ENCODE results near the gene RASSF7. TPM values are rescaled to one million over a fixed set of nuclear protein-coding genes. Genes with fewer than 3 reads are reported as not detected.

The RASSF7 gene
- total RNA-seq, 1 donor from 2014 or later = 3.5 TPM

- TF ChIP-seq CTCF (IDR thresholded peaks at IDR 0.05) = peak; percentile 84 to 100 (median 96)
- H3K27me3 ChIP-seq = no peaks in the 10 kb centered on the region
- H3K9me3 ChIP-seq = no peaks in the 10 kb centered on the region
- H3K27ac ChIP-seq = peak overlapping the region; percentile 76 to 80
- H3K36me3 ChIP-seq = peaks cover 0 to 6% of the 10 kb centered on the region in 2 donors
- intact Hi-C loops (cut with DNase I) = loop anchor here (1.0 kb wide), 2 partner anchors 11 to 70 kb away; partner anchors contain the start of gene RNH1
- H3K4me3 ChIP-seq = peak overlapping the region; percentile 11 to 54
- peaks cover 2 to 3% of the 10 kb centered on the region in 2 donors for H3K4me1 ChIP-seq
- peak; percentile 81 to 96 for DNase-seq (ENCODE audit: low spot score in 2 of 2)
Observed at GRCh38 chr11:518463-519202, 42.1 kb upstream of the RASSF7 start.

GRCh38 chr11:520428-521176 is 40.2 kb upstream of the RASSF7 start:
- Histone ChIP-seq H3K27me3 (no peaks in the 10 kb centered on the region), H3K4me1 (peaks cover 2 to 3% of the 10 kb centered on the region in 2 donors), H3K36me3 (no peaks in the 10 kb centered on the region), H3K4me3 (no peak overlapping the region), H3K27ac (no peak overlapping the region), H3K9me3 (no peaks in the 10 kb centered on the region)
- intact Hi-C loops (cut with DNase I) = no loop called here
- DNase-seq (ENCODE audit: low spot score in 2 of 2) = peak in 1 of 2 donors; percentile 58
- no peak for TF ChIP-seq CTCF (IDR thresholded peaks at IDR 0.05)

- Histone ChIP-seq H3K27me3 (no peaks in the 10 kb centered on the region), H3K4me3 (no peak overlapping the region), H3K4me1 (peaks cover 2 to 3% of the 10 kb centered on the region in 2 donors), H3K27ac (no peak overlapping the region), H3K9me3 (no peaks in the 10 kb centered on the region), H3K36me3 (no peaks in the 10 kb centered on the region)
- intact Hi-C loops (cut with DNase I) = no loop called here
- no peak for DNase-seq (ENCODE audit: low spot score in 2 of 2)
- no peak for TF ChIP-seq CTCF (IDR thresholded peaks at IDR 0.05)
Observed at GRCh38 chr11:521177-521688, 39.5 kb upstream of the RASSF7 start.

- no peaks in the 10 kb centered on the region for H3K4me1 ChIP-seq
- no peaks in the 10 kb centered on the region for H3K27me3 ChIP-seq
- peaks cover 2 to 3% of the 10 kb centered on the region in 2 donors for H3K36me3 ChIP-seq
- H3K9me3 ChIP-seq = no peaks in the 10 kb centered on the region
- intact Hi-C loops (cut with DNase I) = no loop called here
- no peak overlapping the region for H3K27ac ChIP-seq
- DNase-seq (ENCODE audit: low spot score in 2 of 2) = no peak
- no peak overlapping the region for H3K4me3 ChIP-seq
- TF ChIP-seq CTCF (IDR thresholded peaks at IDR 0.05) = no peak
Observed at GRCh38 chr11:526192-526591, 34.6 kb upstream of the RASSF7 start.

DNA sequence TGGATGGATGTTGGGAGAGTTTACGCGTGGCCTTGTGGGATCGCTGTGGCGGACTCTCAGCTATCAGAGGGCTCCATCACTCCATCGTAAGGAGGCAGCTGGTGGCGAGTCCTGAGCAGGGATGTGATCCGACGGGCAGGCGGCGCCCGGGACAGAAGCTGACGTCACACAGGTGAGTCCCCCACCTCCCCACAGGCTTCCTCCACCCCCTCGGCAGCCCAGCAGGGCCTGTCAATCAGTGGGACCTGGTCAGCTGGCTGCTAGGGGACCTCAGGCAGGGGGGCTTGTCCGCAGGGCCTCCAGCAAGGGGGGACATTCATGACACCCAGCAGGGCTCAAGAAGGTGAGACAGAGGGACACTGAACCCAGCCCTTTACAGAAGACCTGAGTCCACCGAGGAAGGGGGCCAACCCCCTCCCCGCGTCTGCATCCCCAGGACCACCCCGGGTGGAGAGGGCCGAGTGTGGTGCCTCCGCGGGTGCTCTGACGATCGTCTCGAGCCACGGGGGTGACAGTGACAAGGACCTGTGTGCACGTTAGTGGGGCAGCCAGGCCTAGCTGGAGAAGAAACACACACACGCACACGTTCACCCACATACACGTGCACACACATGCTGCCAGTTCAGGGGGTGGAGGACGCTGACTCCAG is 32.5 kb upstream of the RASSF7 start:
- TF ChIP-seq CTCF (IDR thresholded peaks at IDR 0.05) = no peak
- H3K9me3 ChIP-seq = no peaks in the 10 kb centered on the region
- peak in 1 of 2 donors; percentile 55 for DNase-seq (ENCODE audit: low spot score in 2 of 2)
- H3K36me3 ChIP-seq = peaks cover 23% of the 10 kb centered on the region in 2 donors
- H3K27me3 ChIP-seq = no peaks in the 10 kb centered on the region
- H3K4me1 ChIP-seq = no peaks in the 10 kb centered on the region
- no peak overlapping the region for H3K27ac ChIP-seq
- intact Hi-C loops (cut with DNase I) = no loop called here
- H3K4me3 ChIP-seq = no peak overlapping the region

Measured in ascending aorta (tissue), 2 donors.